Panc1 (cell line): ENCODE results near the gene NPM3. TPM values are rescaled to one million over a fixed set of nuclear protein-coding genes. Genes with fewer than 3 reads are reported as not detected.

Experiments
- ATAC-seq: fragments of 200-7000 bp; cut with Tn5 transposase; 2 replicates; pipeline ENCODE4 v1.9.1; 2020; ENCODE audit warnings: mild to moderate bottlenecking, moderate library complexity
- BruUV-seq: library from RNA; stranded (reverse); fragments of 400-500 nt; replicated peaks from 2 replicates; lab custom pipeline; 2021; lab: Mats Ljungman, UMichigan
- CTCF ChIA-PET: fragments of 300-600 bp; sonication (Branson Sonifier 250); formaldehyde crosslinking; loops from one replicate; lab custom pipeline; 2022; ENCODE audit warnings: antibody characterized with exemption; lab: Charles Lee
- POLR2A ChIA-PET: fragments of 300-600 bp; sonication (Branson Sonifier 250); formaldehyde crosslinking; loops from one replicate; lab custom pipeline; 2022; ENCODE audit warnings: antibody characterized with exemption; lab: Charles Lee
- DNase-seq: peaks from one replicate; pipeline ENCODE4 v3.0.0-alpha.2; 2010; ENCODE audit warnings: low read depth, low spot score
- H3K27ac ChIP-seq: 2 replicates; pipeline ENCODE4 v1.5.1; 2011; ENCODE audit warnings: mild to moderate bottlenecking, low read length, inconsistent platforms
- H3K27me3 ChIP-seq: fragments of 200-500 bp; sonication (Bioruptor generic); 2 replicates; pipeline ENCODE4 v1.6.0; 2014; ENCODE audit warnings: low read length, inconsistent platforms; ENCODE audit not compliant: control insufficient read depth, insufficient read depth
- H3K36me3 ChIP-seq: fragments of 200-500 bp; sonication (Bioruptor generic); 2 replicates; pipeline ENCODE4 v1.5.1; 2014; ENCODE audit warnings: inconsistent platforms, mild to moderate bottlenecking, low read length, moderate library complexity; ENCODE audit not compliant: control insufficient read depth, insufficient read depth
- H3K4me1 ChIP-seq: 2 replicates; pipeline ENCODE4 v1.5.1; 2011; ENCODE audit warnings: inconsistent platforms, mild to moderate bottlenecking, low read length, moderate library complexity; ENCODE audit not compliant: control insufficient read depth, insufficient read depth
- H3K4me3 ChIP-seq, 2 experiments: 2 replicates each; pipeline ENCODE4 v1.5.1; 2011 to 2012; ENCODE audit warnings: low read depth in 2 of 2, low read length in 2 of 2, mild to moderate bottlenecking in 2 of 2, inconsistent platforms in 1 of 2, moderate library complexity in 1 of 2
- H3K9me3 ChIP-seq: fragments of 200-500 bp; sonication (Bioruptor generic); 2 replicates; pipeline ENCODE4 v1.5.1; 2014; ENCODE audit warnings: low read depth, mild to moderate bottlenecking, inconsistent platforms, low read length, moderate library complexity; ENCODE audit not compliant: control insufficient read depth, insufficient read depth
- CTCF ChIP-seq: fragments of 450-650 bp; IDR thresholded peaks from 2 replicates; pipeline ENCODE4 v1.5.1; 2017; ENCODE audit warnings: mild to moderate bottlenecking
- POLR2AphosphoS5 ChIP-seq: IDR thresholded peaks from 2 replicates; pipeline ENCODE4 v1.6.1; 2012; ENCODE audit warnings: mild to moderate bottlenecking, low read depth, low read length, moderate library complexity
- REST ChIP-seq, 2 experiments: IDR thresholded peaks; 2 replicates each; pipeline ENCODE4 v1.6.1; 2011 to 2012; ENCODE audit warnings: low read depth in 2 of 2, control low read depth in 1 of 2, low read length in 1 of 2, mild to moderate bottlenecking in 1 of 2, moderate library complexity in 1 of 2; ENCODE audit not compliant: insufficient read depth in 1 of 2
- SIN3A ChIP-seq: IDR thresholded peaks from 2 replicates; pipeline ENCODE4 v1.6.1; 2012; ENCODE audit warnings: low read depth, mild to moderate bottlenecking, low read length, moderate library complexity, borderline replicate concordance; ENCODE audit not compliant: insufficient read depth
- TCF7L2 ChIP-seq: IDR thresholded peaks from 2 replicates; pipeline ENCODE4 v1.6.1; 2011; ENCODE audit warnings: mild to moderate bottlenecking, low read depth, low read length, inconsistent platforms
- in situ Hi-C: cut with HindIII; loops from 2 replicates; pipeline ENCODE4 v1.10.0; 2016; ENCODE audit warnings: low sequenced_read_pairs, low pct_unique_long_range_greater_than_20kb
- intact Hi-C: fragments of 100-400 bp; cut with micrococcal nuclease; formaldehyde crosslinking; loops from one replicate; pipeline ENCODE4 v1.10.0; 2022; ENCODE audit not compliant: unreplicated experiment
- total RNA-seq: library from RNA; stranded (reverse); gene quantifications from one replicate; pipeline ENCODE4 v1.2.1, GENCODE V29; 2021; ENCODE audit not compliant: unreplicated experiment

NPM3 gene
- total RNA-seq, 1 experiment from 2014 or later = 109 TPM

GRCh38 chr10:101778151-101778780, 5.0 kb downstream of the NPM3 start:
- H3K27ac ChIP-seq = no peak overlapping the region
- peaks cover 21% of the 10 kb centered on the region for H3K4me1 ChIP-seq
- POLR2A ChIA-PET = no interaction called here
- intact Hi-C loops = no loop called here
- CTCF ChIA-PET = interaction anchor here (0.5 kb wide), 1 partner anchor 37 kb away, joined by 4 read pairs; no protein-coding TSS in a partner anchor
- ATAC-seq (no peak), DNase-seq (no peak)
- no TSS peak for BruUV-seq
- H3K9me3 ChIP-seq = no peaks in the 10 kb centered on the region
- no peak for TF ChIP-seq TCF7L2
- no peak for TF ChIP-seq REST (IDR thresholded peaks at IDR 0.05; ENCODE audit: insufficient read depth in 1 of 2, low read depth in 2 of 2, low read length in 1 of 2)
- TF ChIP-seq SIN3A = no peak
- no peak for TF ChIP-seq CTCF
- TF ChIP-seq POLR2AphosphoS5 = no peak
- in situ Hi-C loops = no loop called here
- H3K27me3 ChIP-seq = no peaks in the 10 kb centered on the region; the same call in 1 of the 2 replicates
- H3K36me3 ChIP-seq = peaks cover 6% of the 10 kb centered on the region; the same call in 1 of the 2 replicates
- H3K4me3 ChIP-seq = no peak overlapping the region

GRCh38 chr10:101777619-101778145, 5.6 kb downstream of the NPM3 start:
- ATAC-seq (no peak), DNase-seq (no peak)
- no peak overlapping the region for H3K4me3 ChIP-seq
- H3K4me1 ChIP-seq = peaks cover 21% of the 10 kb centered on the region
- no peak overlapping the region for H3K27ac ChIP-seq
- H3K9me3 ChIP-seq = no peaks in the 10 kb centered on the region
- no peak for TF ChIP-seq REST (IDR thresholded peaks at IDR 0.05; ENCODE audit: insufficient read depth in 1 of 2, low read depth in 2 of 2, low read length in 1 of 2)
- TF ChIP-seq TCF7L2 = no peak
- no peak for TF ChIP-seq POLR2AphosphoS5
- TF ChIP-seq SIN3A = no peak
- TF ChIP-seq CTCF = no peak
- ChIA-PET POLR2A (no interaction called here), CTCF (no interaction called here)
- in situ Hi-C loops (no loop called here), intact Hi-C loops (no loop called here)
- peaks cover 3% of the 10 kb centered on the region; the same call in 1 of the 2 replicates for H3K36me3 ChIP-seq
- H3K27me3 ChIP-seq = no peaks in the 10 kb centered on the region; the same call in 1 of the 2 replicates
- no TSS peak for BruUV-seq
